Measurements from ENCODE around the gene PLPPR1.

- TF ChIP-seq, protein P1, sequence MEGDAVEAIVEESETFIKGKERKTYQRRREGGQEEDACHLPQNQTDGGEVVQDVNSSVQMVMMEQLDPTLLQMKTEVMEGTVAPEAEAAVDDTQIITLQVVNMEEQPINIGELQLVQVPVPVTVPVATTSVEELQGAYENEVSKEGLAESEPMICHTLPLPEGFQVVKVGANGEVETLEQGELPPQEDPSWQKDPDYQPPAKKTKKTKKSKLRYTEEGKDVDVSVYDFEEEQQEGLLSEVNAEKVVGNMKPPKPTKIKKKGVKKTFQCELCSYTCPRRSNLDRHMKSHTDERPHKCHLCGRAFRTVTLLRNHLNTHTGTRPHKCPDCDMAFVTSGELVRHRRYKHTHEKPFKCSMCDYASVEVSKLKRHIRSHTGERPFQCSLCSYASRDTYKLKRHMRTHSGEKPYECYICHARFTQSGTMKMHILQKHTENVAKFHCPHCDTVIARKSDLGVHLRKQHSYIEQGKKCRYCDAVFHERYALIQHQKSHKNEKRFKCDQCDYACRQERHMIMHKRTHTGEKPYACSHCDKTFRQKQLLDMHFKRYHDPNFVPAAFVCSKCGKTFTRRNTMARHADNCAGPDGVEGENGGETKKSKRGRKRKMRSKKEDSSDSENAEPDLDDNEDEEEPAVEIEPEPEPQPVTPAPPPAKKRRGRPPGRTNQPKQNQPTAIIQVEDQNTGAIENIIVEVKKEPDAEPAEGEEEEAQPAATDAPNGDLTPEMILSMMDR (IDR thresholded peaks at IDR 0.05): no peak
- no peak for TF ChIP-seq REST (IDR thresholded peaks at IDR 0.05; ENCODE audit: insufficient read depth in 1 of 2, low read depth in 2 of 2, low read length in 1 of 2)
- TF ChIP-seq POLR2AphosphoS5 (IDR thresholded peaks at IDR 0.05; ENCODE audit: low read depth, low read length): no peak
- TF ChIP-seq TCF7L2 (IDR thresholded peaks at IDR 0.05; ENCODE audit: low read depth, low read length): no peak
- no peak for TF ChIP-seq SIN3A (IDR thresholded peaks at IDR 0.05; ENCODE audit: borderline replicate concordance, insufficient read depth, low read depth, low read length)
Measured at GRCh38 chr9:101054657-101055056, 26.1 kb downstream of the PLPPR1 start.

Measured in Panc1 (cell line).